H1 (cell line): ENCODE measurements around the gene CTRL. TPM values are rescaled to one million over a fixed set of nuclear protein-coding genes. Genes with fewer than 3 reads are reported as not detected.

Experiments
- CEBPB ChIP-seq: IDR thresholded peaks from 2 replicates; pipeline ENCODE4 v1.6.1; 2012; ENCODE audit warnings: low read depth, low read length
- CHD2 ChIP-seq: IDR thresholded peaks from 2 replicates; pipeline ENCODE4 v1.6.1; 2012; ENCODE audit warnings: low read length, improper control_type of control experiment
- CHD7 ChIP-seq: fragments of 300-600 bp; sonication (generic); IDR thresholded peaks from 2 replicates; pipeline ENCODE4 v1.7.1; 2012; ENCODE audit warnings: low read length, moderate library complexity, mild to moderate bottlenecking, inconsistent platforms; ENCODE audit not compliant: insufficient replicate concordance
- NRF1 ChIP-seq: IDR thresholded peaks from 2 replicates; pipeline ENCODE4 v1.6.1; 2011; ENCODE audit warnings: mild to moderate bottlenecking, low read depth, low read length, improper control_type of control experiment
- POLR2A ChIP-seq, 2 experiments: IDR thresholded peaks; 1 replicate in 1 of 2; 2 replicates in 1 of 2; pipeline ENCODE4 v1.6.1; 2011; ENCODE audit warnings: low read depth in 2 of 2, low read length in 2 of 2, mild to moderate bottlenecking in 2 of 2; ENCODE audit errors: control extremely low read depth in 1 of 2
- polyA plus RNA-seq, 7 experiments: library from polyadenylated mRNA; depleted of rRNA in 3 of 7; stranded (reverse) in 5 of 7; unstranded in 2 of 7; fragments of >200 nt in 5 of 7; fragments of 200-250 nt in 2 of 7; gene quantifications; 1 replicate in 5 of 7; 2 replicates in 1 of 7; 4 replicates in 1 of 7; pipeline versions ENCODE4 v1.2.1 to v1.2.3, GENCODE V29; 2011 to 2013; ENCODE audit warnings: missing spikeins in 2 of 7, mixed read lengths in 2 of 7
- total RNA-seq: library from RNA; stranded (reverse); fragmentation: NEBNext Ultra II Directional; extraction: Animal tissue kit (Norgen Biotek cat#: 25700); gene quantifications from 2 replicates; pipeline ENCODE4 v1.2.1, GENCODE V29; 2021

The CTRL gene
- total and polyA plus RNA-seq, 2 of the 8 experiments (the other 6 are each of a cell fraction or from before 2014, with no cell fraction given), result 1.7 to 4.2 TPM

- no peak for TF ChIP-seq CHD7
- no peak for TF ChIP-seq CEBPB
- no peak for TF ChIP-seq CHD2
- no peak for TF ChIP-seq POLR2A (IDR thresholded peaks at IDR 0.05; ENCODE audit: control extremely low read depth in 1 of 2, low read depth in 2 of 2, low read length in 2 of 2)
- no peak for TF ChIP-seq NRF1
Measured at GRCh38 chr16:67888331-67888730, 43.3 kb downstream of the CTRL start (continued).
